ENCODE results near the gene POLA1.
"Not testable (repeated sequence)": the region's sequence is repeated elsewhere in the genome, so short reads cannot be mapped to it uniquely, and the experiment has no call there.

POLA1 gene

GRCh38 chrX:24693453-24694202 is at the start of gene POLA1:
TSS of gene POLA1 (plus strand) at chrX:24693918. CDS start at chrX:24693962, 44 bp downstream.
- peak; percentile 72 for DNase-seq

GRCh38 chrX:24646006-24646405 is 47.7 kb upstream of the POLA1 start:
- no peak for DNase-seq

- no peak for DNase-seq
These were observed 47.0 kb upstream of the POLA1 start for GRCh38 chrX:24646745-24647182.

GRCh38 chrX:24647257-24648058 is 46.3 kb upstream of the POLA1 start, which contains the start of gene PCYT1B:
TSS of gene PCYT1B (minus strand) at chrX:24647347. CDS start at chrX:24647105, 242 bp downstream.
- peak; percentile 50 for DNase-seq

GRCh38 chrX:24648495-24648894 is 45.2 kb upstream of the POLA1 start:
- DNase-seq = no peak

GRCh38 chrX:24651783-24652182 is 41.9 kb upstream of the POLA1 start:
- DNase-seq = no peak

GRCh38 chrX:24655679-24656078 is 38.0 kb upstream of the POLA1 start:
- not testable (repeated sequence) for DNase-seq

GRCh38 chrX:24657671-24658386 is 35.9 kb upstream of the POLA1 start:
- no peak for DNase-seq

- DNase-seq = no peak
These were observed 35.3 kb upstream of the POLA1 start for GRCh38 chrX:24658421-24658820.

- no peak for DNase-seq
These were observed 34.6 kb upstream of the POLA1 start for GRCh38 chrX:24659106-24659505.

GRCh38 chrX:24659646-24660045 is 34.1 kb upstream of the POLA1 start:
- DNase-seq = no peak

GRCh38 chrX:24661292-24661691 is 32.4 kb upstream of the POLA1 start:
- DNase-seq = no peak

GRCh38 chrX:24662352-24662751 is 31.4 kb upstream of the POLA1 start:
- no peak for DNase-seq

- no peak for DNase-seq
These were observed 25.6 kb upstream of the POLA1 start for GRCh38 chrX:24668111-24668510.

GRCh38 chrX:24672701-24673190 is 21.0 kb upstream of the POLA1 start:
- DNase-seq = no peak

- DNase-seq = no peak
These were observed 20.3 kb upstream of the POLA1 start for GRCh38 chrX:24673424-24673823.

GRCh38 chrX:24676403-24677024 is 17.2 kb upstream of the POLA1 start:
- no peak for DNase-seq

GRCh38 chrX:24682739-24683432 is 10.8 kb upstream of the POLA1 start:
- DNase-seq = no peak

- no peak for DNase-seq
These were observed 9.7 kb upstream of the POLA1 start for GRCh38 chrX:24684048-24684447.

GRCh38 chrX:24692305-24692704 is 1.4 kb upstream of the POLA1 start:
- no peak for DNase-seq

GRCh38 chrX:24694825-24695224 is 1.1 kb downstream of the POLA1 start:
- DNase-seq = no peak

GRCh38 chrX:24696294-24696693 is 2.6 kb downstream of the POLA1 start:
- DNase-seq = no peak

Measured in CD4-positive, alpha-beta T cell treated with Interferon gamma for 1 hour (primary cell).